HUES64 (cell line): ENCODE measurements around the gene KCNJ13.

Experiments
- H3K27ac ChIP-seq: 2 replicates; pipeline ENCODE4 v1.7.0; 2013; ENCODE audit warnings: low read depth, low read length, inconsistent platforms
- H3K27me3 ChIP-seq: 2 replicates; pipeline ENCODE4 v1.6.1; 2013; ENCODE audit warnings: mild to moderate bottlenecking, low read length; ENCODE audit not compliant: insufficient read depth
- H3K36me3 ChIP-seq: 2 replicates; pipeline ENCODE4 v1.6.1; 2013; ENCODE audit warnings: mild to moderate bottlenecking, low read length; ENCODE audit not compliant: insufficient read depth
- H3K4me1 ChIP-seq: 2 replicates; pipeline ENCODE4 v1.6.1; 2013; ENCODE audit warnings: mild to moderate bottlenecking, low read length, moderate library complexity; ENCODE audit not compliant: insufficient read depth
- H3K4me3 ChIP-seq: 2 replicates; pipeline ENCODE4 v1.5.1; 2013; ENCODE audit warnings: mild to moderate bottlenecking, low read length, moderate library complexity
- H3K9ac ChIP-seq: 2 replicates; pipeline ENCODE4 v1.6.1; 2013; ENCODE audit warnings: mild to moderate bottlenecking, low read depth, low read length
- H3K9me3 ChIP-seq: 2 replicates; pipeline ENCODE4 v1.6.1; 2013; ENCODE audit warnings: low read depth, low read length; ENCODE audit not compliant: insufficient read depth
- WGBS: fragments of 150-250, 120-280 bp; methylation state at CpG from one replicate; pipeline ENCODE4 v1.1.7; 2013; ENCODE audit warnings: missing lambda C conversion rate; 5-methylcytosine and 5-hydroxymethylcytosine counted together

KCNJ13 gene

DNA sequence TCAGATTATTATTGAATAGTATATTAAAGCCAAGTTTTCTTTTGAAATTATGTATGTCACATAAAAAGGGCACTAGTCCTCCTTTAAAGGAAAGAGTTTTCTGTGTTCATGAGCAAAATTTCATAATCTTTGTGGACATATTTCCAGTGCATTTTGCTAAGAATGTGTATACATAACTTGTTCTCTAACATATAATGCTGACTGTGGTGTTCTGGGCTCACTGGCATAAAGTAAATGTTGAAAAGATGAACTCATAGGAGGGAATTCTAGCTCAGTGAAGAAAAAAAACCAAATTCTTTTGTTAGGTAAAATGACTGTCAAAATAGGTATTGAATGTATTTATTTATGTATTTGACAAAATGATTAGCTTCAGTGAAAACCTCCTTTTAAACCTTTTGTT is 6.2 kb downstream of the KCNJ13 start:
- Histone ChIP-seq H3K9ac (no peak overlapping the region), H3K9me3 (no peaks in the 10 kb centered on the region), H3K4me3 (no peak overlapping the region), H3K27me3 (no peaks in the 10 kb centered on the region), H3K27ac (no peak overlapping the region), H3K36me3 (peaks cover 61% of the 10 kb centered on the region), H3K4me1 (no peaks in the 10 kb centered on the region)

GRCh38 chr2:232767866-232768265 is 8.5 kb downstream of the KCNJ13 start:
- no peaks in the 10 kb centered on the region for H3K4me1 ChIP-seq
- H3K27me3 ChIP-seq = no peaks in the 10 kb centered on the region
- peaks cover 76% of the 10 kb centered on the region for H3K36me3 ChIP-seq
- no peak overlapping the region for H3K27ac ChIP-seq
- WGBS = 95% methylated on average over 1 of the region's 1 CpG
- no peaks in the 10 kb centered on the region for H3K9me3 ChIP-seq
- H3K4me3 ChIP-seq = no peak overlapping the region
- no peak overlapping the region for H3K9ac ChIP-seq

GRCh38 chr2:232761301-232761907 is 15.0 kb downstream of the KCNJ13 start:
- H3K9ac ChIP-seq = no peak overlapping the region
- H3K27me3 ChIP-seq = no peaks in the 10 kb centered on the region
- H3K4me1 ChIP-seq = no peaks in the 10 kb centered on the region
- peaks cover 87% of the 10 kb centered on the region for H3K36me3 ChIP-seq
- H3K4me3 ChIP-seq = no peak overlapping the region
- no peak overlapping the region for H3K27ac ChIP-seq
- 80% methylated on average over 2 of the region's 3 CpGs for WGBS
- H3K9me3 ChIP-seq = no peaks in the 10 kb centered on the region

DNA sequence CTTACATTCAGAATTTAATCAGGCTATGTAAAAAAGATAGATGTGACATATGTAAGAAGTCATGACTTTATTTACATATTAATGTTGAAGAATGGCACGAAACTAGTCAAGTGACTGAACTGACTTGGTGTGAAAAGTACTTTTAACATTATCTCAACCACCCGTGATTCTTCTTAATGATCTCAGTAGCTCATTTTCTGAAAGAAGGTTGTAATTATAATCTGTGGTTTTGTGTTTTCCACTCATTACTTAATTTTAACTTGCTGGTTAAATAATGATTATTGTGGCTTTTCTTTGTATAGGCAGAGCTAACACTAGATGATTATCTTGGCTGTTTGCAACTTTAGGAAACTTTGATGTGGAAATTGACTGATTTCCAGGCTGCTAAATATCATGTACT is 18.5 kb downstream of the KCNJ13 start:
- Histone ChIP-seq H3K27ac (no peak overlapping the region), H3K36me3 (peaks cover 77% of the 10 kb centered on the region)
- no CpG with 5 or more reads among the region's 2 CpGs for WGBS

GRCh38 chr2:232750135-232750671 is 26.2 kb downstream of the KCNJ13 start:
- WGBS = 97% methylated on average over 3 of the region's 4 CpGs
- H3K27me3 ChIP-seq = no peaks in the 10 kb centered on the region
- H3K36me3 ChIP-seq = peaks cover 77% of the 10 kb centered on the region
- H3K4me3 ChIP-seq = no peak overlapping the region
- no peak overlapping the region for H3K9ac ChIP-seq
- no peaks in the 10 kb centered on the region for H3K4me1 ChIP-seq
- H3K9me3 ChIP-seq = no peaks in the 10 kb centered on the region
- no peak overlapping the region for H3K27ac ChIP-seq

More for the DNA sequence above, 18.5 kb downstream of the KCNJ13 start:
- no peaks in the 10 kb centered on the region for H3K9me3 ChIP-seq
- no peak overlapping the region for H3K4me3 ChIP-seq
- no peaks in the 10 kb centered on the region for H3K27me3 ChIP-seq
- no peak overlapping the region for H3K9ac ChIP-seq
- no peaks in the 10 kb centered on the region for H3K4me1 ChIP-seq

DNA sequence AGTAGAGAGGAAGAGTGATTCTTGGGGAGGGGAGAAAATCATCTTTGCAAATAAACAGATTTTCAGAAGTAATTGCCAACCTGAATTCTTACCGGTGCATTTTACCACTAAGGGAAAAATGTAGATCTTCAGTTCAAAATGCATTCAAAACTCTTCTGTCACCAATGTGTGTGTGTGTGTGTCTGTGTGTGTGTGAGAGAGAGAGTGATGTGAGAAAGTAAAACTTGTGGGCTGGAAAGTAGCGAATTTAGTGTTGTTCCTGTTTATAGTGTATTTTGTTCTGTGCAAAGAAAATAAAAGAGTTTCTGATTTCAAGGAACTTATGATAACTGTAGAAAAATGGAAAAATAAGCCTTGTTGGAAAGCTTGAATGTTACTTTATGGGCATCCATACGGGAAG is 27.0 kb downstream of the KCNJ13 start:
- no peak overlapping the region for H3K9ac ChIP-seq
- no peaks in the 10 kb centered on the region for H3K4me1 ChIP-seq
- H3K4me3 ChIP-seq = no peak overlapping the region
- 91% methylated on average over 3 of the region's 3 CpGs for WGBS
- no peak overlapping the region for H3K27ac ChIP-seq
- peaks cover 77% of the 10 kb centered on the region for H3K36me3 ChIP-seq
- H3K27me3 ChIP-seq = no peaks in the 10 kb centered on the region
- H3K9me3 ChIP-seq = no peaks in the 10 kb centered on the region

DNA sequence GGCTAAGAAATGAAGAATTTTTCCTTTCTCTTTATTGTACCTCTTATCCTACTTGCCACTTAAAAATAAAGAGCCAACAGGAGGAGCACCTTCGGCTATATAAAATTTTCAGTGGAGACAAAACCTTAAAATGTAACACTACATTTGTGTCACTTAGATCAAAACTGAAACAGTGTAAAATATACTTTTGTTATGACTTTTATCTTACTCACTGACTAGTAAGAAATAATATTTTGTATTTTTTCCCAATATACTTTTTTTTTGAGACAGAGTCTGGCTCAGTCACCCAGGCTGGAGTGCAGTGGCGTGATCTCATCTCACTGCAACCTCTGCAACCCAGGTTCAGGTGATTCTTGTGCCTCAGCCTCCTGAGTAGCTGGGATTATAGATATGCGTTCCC is 28.3 kb downstream of the KCNJ13 start:
- Histone ChIP-seq H3K36me3 (peaks cover 69% of the 10 kb centered on the region), H3K27ac (no peak overlapping the region)

DNA sequence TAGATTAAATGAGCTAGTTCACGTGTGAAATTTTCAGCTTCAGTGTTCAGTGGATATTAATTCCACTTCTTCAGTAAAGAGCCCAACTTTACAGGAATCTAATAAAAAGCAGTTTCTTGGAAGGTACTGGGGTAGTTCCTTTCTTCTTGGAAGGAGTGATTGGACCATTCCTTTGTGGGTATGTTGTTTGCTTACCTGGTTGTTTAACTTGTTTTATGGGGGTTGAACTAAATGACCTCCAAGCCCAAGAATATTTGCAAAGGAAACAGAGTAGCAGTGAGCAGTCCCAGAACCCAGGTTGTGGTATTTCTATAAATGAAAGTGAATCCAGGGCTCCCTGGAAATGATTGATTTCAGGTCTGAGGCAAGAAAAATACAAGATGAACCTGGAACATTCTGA is 31.4 kb downstream of the KCNJ13 start:
- no CpG with 5 or more reads among the region's 1 CpG for WGBS
- H3K4me1 ChIP-seq = no peaks in the 10 kb centered on the region; the same call in 1 of the 2 replicates
- H3K36me3 ChIP-seq = peaks cover 42% of the 10 kb centered on the region
- no peak overlapping the region for H3K27ac ChIP-seq
- H3K27me3 ChIP-seq = no peaks in the 10 kb centered on the region
- no peak overlapping the region for H3K9ac ChIP-seq
- no peaks in the 10 kb centered on the region for H3K9me3 ChIP-seq
- no peak overlapping the region for H3K4me3 ChIP-seq

More for the DNA sequence above, 28.3 kb downstream of the KCNJ13 start:
- Histone ChIP-seq H3K4me1 (no peaks in the 10 kb centered on the region), H3K27me3 (no peaks in the 10 kb centered on the region), H3K9me3 (no peaks in the 10 kb centered on the region), H3K9ac (no peak overlapping the region), H3K4me3 (no peak overlapping the region)
- 100% methylated on average over 3 of the region's 3 CpGs for WGBS

GRCh38 chr2:232741972-232742371 is 34.4 kb downstream of the KCNJ13 start:
- 91% methylated on average over 3 of the region's 3 CpGs for WGBS

DNA sequence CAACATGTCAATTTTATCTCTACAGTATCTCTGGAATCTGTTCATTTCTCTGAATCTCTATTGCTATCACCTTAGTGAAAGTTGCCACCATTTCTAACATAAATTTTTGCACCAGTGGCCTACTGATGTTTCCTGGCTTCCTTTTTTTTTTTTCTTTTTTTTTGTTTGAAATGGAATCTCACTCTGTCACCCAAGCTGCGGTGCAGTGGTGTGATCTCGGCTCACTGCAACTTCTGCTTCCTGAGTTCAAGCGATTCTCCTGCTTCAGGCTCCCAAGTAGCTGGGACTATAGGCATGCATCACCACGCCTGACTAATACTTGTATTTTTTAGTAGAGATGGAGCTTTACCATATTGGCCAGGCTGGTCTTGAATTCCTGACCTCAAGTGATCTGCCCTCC is 35.1 kb downstream of the KCNJ13 start:
- Histone ChIP-seq H3K4me1 (no peaks in the 10 kb centered on the region; the same call in 1 of the 2 replicates), H3K36me3 (peaks cover 34% of the 10 kb centered on the region), H3K9me3 (no peaks in the 10 kb centered on the region), H3K27me3 (no peaks in the 10 kb centered on the region), H3K9ac (no peak overlapping the region), H3K4me3 (no peak overlapping the region), H3K27ac (no peak overlapping the region)
- 95% methylated on average over 4 of the region's 4 CpGs for WGBS

More at GRCh38 chr2:232741972-232742371, 34.4 kb downstream of the KCNJ13 start:
- Histone ChIP-seq H3K27me3 (no peaks in the 10 kb centered on the region), H3K9me3 (no peaks in the 10 kb centered on the region), H3K36me3 (peaks cover 28% of the 10 kb centered on the region), H3K4me3 (no peak overlapping the region), H3K4me1 (no peaks in the 10 kb centered on the region; the same call in 1 of the 2 replicates), H3K27ac (no peak overlapping the region), H3K9ac (no peak overlapping the region)

GRCh38 chr2:232731470-232731869 is 44.9 kb downstream of the KCNJ13 start:
- Histone ChIP-seq H3K9ac (no peak overlapping the region), H3K36me3 (peaks cover 58% of the 10 kb centered on the region), H3K4me1 (no peaks in the 10 kb centered on the region), H3K27me3 (no peaks in the 10 kb centered on the region), H3K4me3 (no peak overlapping the region), H3K27ac (no peak overlapping the region), H3K9me3 (no peaks in the 10 kb centered on the region)
- 100% methylated on average over 1 of the region's 2 CpGs for WGBS

GRCh38 chr2:232728785-232729184 is 47.6 kb downstream of the KCNJ13 start:
- Histone ChIP-seq H3K36me3 (peaks cover 49% of the 10 kb centered on the region), H3K9me3 (no peaks in the 10 kb centered on the region)

More at GRCh38 chr2:232728785-232729184, 47.6 kb downstream of the KCNJ13 start:
- Histone ChIP-seq H3K9ac (no peak overlapping the region), H3K4me3 (no peak overlapping the region), H3K27ac (no peak overlapping the region), H3K4me1 (no peaks in the 10 kb centered on the region), H3K27me3 (no peaks in the 10 kb centered on the region)
- WGBS = 98% methylated on average over 3 of the region's 3 CpGs
